Inflammatory macrophage treated with lipopolysaccharide for 1 hour (primary cell): Measurements from ENCODE around the gene MAPKAPK3.

Source experiments
- DNase-seq, 2 donors: peaks; one replicate each; pipeline ENCODE4 v3.0.0-alpha.2; 2020 to 2022

MAPKAPK3 gene

DNA sequence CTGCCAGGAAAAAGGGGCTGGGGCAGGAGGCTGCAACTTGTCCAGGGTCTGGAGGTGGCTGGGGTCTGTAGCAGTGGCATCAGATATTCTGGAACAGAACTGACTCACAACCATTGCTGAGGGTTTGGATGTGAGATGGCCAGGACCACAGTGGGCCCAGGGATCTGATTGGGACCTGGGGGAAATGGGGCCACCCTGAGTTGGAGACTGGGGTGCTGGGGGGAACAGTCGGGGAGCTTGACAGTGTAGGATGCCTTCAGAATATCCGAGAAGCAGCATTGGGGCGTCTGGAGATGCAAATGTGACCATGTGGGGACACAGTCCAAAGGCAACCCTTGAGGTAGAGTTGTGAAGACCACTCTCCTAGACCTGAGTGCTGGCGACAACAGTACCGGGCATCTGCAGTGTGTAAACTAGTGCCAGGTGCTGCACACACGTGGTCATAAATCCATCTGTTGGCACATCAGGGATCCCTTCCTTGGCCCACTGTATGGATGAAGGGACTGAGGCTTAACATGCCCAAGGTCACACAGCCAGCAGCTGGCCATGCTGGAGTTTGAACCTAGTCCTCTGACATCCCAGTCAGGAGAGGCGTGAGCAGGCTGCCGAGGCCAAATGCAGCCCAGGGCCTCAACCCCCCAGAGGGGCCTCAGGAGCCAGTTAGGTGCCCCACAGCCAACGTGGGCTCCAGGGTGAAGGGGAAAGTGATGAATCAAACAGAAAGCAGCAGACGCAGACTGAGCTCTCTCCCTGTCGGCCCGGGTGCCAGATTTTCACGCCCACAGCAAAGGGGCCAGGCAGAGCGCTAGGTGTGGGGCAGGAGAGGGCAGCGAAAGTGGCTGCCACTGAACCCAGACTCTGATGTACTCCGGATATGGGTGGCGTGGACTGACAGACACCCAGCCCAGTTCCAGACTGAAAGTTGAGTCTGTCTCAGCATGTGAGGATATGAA, 28.9 kb upstream of the MAPKAPK3 start:
- DNase-seq, result no peak

DNA sequence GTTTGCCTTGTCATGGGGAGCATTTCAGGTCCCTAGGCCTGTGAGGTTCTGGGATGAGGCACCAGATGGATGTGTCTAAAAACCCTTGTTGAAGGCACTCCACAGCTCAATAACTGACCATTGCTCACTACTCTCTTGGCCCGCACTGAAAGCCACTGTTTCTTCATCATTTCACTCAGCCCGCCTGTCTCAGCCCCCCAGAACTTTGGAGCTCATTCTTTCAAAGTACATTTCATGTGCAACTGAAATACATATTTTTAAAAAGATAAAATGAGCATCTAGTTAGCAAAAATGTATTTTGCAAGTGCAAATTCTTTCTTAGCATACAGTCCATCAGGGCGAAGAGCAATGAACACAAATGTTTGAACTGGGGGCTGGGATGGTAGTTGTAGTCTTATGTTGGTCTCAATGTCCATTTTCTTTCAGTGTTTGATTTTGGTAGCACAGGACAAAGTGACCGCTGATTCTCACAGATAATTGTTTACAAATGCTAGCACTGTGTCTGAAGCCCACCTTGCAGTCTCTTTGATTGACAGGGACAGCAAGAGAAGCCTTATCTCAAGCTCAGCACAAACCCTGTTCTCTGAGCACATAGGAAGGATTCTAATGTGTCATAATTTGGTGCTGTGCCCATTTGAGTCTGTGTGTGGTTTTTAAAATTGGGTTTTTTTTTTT, 28.1 kb upstream of the MAPKAPK3 start:
- DNase-seq, result no peak

DNA sequence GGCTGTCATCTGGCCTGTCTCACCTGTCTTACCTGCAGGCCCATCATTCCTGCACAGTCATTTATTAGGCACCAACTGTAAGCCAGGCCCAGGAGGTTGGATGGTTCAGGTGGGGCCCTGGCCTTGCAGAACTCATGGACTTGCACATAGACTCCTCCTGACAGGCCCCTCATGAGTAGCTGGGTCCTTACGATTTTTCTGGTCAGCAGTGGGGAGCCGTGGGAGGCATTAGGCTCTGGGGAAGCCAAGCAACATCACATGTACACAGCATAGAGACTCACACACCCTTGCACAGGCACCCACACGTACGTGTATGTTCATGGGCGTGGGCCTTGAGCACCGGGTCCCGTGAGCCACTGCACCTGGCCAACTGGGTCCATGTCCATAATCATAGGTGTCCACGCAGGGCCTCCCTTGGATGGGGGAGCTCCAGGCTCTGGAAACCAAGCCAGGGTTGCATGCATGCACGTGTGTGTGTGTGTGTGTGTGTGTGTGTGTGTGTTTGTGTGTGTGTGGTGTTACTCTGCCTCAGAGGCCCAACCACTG, 25.7 kb upstream of the MAPKAPK3 start:
- peak in 1 of 2 donors; percentile 71 for DNase-seq

DNA sequence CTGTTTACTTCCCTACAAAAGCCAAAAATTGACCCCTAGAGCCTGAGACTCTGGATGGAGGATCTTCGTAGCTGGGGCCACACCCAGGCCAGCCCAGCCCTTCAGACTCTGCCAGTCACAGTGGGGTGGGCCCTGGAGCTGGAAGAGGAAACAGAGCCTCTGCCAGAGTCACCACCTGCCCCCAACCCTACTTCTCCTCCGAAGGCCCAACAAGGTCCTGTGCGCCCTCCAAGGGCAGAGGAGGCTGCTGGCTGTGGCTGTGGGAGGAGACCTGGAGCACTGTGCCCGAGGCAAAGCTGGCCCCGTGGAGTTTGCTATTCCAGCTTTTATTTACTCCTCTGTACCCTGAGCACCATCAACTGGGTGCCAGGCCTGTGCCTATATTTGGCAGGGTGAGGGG, 24.4 kb upstream of the MAPKAPK3 start:
- DNase-seq, result peak; percentile 42 to 50

DNA sequence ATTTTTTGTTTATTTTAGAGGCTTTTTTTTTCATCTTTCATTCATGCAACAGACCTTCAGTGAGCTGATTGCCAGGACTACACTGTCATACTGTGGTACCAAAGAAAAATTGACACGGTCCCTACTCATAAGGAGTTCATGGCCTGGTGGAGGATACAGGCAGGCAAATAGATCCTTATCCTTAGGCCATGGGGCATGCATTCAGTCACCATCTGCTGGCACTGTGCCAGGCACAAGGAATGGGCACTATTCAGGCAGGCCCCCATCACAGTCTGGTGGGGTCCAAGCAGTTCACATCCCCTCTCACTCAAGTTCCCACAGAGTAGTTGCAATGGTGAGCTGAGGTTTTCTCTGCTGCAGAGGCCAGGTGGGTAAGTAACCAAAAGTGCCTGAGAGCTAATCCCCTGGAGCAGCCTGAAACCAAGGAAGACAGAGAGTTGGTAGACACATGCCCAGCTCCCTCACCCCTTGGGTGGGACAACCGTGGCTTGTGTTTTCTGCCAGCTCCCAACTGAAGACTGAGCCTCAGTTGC, 22.6 kb upstream of the MAPKAPK3 start:
- no peak for DNase-seq

DNA sequence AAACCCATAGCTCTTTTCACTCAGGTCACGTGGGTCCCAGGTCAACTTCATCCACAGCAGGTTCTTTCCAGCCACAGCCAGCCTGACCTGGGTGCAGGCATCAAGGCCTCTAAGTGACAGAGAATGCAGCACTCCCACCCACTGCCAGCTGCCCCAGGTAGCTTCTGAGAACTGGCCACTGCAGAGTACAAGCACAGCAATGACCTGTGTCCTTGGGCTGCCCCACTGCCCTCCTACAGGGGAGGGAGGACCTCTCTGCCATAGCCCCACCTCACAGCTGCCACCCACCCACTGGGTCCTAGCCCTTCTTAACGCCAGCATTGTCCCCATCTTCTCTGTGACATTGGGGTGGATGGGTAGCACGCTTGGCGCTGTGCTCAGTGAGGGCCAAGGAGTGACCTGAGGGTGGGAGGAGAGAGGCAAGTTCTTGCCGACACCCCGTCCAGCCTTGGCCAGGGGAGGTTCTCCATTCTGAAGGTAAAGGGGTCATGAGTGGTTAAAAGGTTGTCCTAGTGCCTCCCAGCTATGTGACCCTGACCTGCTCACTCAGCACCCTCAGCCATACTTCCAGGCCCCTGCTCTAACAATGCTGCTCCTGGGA, 17.7 kb upstream of the MAPKAPK3 start:
- DNase-seq, result no peak

DNA sequence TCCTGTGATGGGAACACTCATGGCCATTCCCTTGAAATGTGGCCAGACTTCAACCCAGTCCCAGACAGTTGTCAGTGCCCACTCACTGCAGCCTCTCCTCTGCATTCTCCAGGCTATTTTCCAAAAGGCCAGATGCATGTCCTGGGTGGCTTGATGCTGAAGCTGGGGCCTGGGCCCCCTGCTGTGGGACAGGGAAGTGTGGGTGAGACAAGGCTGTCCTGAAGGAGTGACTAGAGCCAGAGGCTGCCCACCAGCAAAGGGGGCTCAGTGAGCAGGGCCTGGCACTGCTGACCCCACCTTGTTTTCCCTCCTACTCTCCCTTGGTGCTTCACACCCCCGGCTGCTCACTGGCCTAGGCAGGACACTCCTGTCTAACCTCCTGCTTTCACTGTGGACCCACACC, 17.2 kb upstream of the MAPKAPK3 start:
- DNase-seq, result no peak

DNA sequence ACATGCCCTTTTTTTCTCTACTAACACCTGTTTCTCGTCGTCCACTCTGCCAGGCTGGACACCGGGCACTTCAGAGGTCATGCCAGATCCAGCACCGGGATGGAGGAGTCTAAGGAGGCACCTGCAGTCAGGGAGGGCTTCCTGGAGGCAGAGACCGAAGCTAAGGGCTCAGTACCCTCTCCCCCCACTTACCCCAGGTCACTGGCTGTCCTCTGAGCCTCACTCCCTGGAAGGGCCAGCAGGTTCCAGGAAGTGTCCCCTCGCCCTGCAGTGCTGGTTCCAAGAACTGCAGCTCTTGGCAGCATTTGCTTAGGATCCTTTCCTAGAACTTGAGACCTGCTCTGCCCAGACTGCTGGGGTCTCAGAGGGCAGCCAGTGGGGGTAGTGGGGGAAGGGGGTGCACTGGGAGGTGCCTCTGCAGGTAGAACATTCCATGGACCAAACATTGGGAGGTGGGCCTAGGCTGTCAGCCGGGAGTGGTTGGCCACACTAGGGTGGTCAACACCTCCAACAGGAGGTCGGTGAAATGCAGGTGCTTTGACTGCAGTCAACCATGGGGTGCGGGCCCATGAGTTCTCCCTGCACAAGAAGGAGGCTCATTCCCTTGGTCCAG, 16.7 kb upstream of the MAPKAPK3 start:
- DNase-seq, result no peak

DNA sequence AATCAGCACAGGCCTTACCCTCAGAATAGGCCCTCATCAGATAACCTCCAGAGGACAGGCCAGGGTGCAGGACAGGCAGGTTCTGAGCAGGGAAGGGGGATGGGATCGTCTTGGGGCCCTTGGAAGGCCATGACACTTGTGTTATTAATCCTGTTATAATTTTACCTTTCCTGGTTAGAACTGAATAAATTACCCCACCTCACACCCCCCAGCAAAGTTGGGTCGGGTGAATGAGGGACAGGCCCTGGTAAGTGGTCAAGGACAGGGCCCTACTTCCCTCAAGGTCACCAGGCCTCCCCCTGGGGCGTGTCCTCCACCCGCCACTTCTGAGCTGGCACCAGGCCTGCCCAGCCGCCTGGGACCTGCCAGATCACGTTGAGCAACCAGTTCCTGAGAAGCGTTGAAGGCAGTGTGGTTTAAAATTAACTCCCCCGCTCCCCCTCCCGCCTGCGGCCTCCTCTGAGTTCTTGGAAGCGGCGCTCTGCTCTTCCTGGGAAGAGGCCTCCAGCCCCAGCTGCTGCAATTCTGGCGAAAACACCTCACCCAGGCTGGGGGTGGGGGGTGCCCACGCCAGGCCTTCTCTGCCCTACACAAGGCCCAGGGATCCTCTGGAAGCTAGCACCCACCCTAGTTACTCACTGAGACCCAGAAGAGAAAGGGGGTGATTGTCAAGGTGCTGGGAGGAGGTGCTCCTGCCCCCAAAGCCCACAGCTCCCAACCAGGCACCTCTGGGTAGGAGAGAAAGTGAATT, 15.9 kb upstream of the MAPKAPK3 start:
- peak; percentile 93 to 97 for DNase-seq

DNA sequence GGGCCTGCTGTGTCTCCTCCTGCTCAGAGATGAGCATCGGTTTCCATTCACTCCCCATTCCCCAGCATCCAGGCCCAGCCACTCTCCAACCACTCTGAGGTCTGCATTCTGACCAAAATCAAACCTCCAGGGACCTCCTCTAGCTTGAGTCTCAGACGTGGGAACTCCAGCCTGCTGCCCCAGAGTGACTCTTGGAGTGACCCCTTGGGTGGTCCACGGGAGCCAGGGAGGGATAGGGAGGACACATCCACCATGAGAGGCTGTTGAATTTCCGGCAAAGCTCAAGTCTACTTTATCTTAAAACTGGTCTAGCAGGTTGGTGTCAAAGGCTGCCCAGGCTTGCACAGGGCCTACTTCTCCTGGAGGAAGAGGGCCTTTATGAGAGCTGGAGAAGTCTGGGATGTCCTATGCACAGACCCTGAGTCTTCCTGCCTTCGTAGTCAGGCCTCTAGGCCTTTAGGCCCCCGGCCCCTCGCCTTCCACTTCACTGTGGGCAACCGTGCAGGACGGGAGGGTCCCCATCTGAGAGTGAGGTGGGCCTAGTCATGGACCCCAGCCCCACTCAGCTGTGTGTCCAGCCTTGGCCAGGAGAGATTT, 14.3 kb upstream of the MAPKAPK3 start:
- no peak for DNase-seq

DNA sequence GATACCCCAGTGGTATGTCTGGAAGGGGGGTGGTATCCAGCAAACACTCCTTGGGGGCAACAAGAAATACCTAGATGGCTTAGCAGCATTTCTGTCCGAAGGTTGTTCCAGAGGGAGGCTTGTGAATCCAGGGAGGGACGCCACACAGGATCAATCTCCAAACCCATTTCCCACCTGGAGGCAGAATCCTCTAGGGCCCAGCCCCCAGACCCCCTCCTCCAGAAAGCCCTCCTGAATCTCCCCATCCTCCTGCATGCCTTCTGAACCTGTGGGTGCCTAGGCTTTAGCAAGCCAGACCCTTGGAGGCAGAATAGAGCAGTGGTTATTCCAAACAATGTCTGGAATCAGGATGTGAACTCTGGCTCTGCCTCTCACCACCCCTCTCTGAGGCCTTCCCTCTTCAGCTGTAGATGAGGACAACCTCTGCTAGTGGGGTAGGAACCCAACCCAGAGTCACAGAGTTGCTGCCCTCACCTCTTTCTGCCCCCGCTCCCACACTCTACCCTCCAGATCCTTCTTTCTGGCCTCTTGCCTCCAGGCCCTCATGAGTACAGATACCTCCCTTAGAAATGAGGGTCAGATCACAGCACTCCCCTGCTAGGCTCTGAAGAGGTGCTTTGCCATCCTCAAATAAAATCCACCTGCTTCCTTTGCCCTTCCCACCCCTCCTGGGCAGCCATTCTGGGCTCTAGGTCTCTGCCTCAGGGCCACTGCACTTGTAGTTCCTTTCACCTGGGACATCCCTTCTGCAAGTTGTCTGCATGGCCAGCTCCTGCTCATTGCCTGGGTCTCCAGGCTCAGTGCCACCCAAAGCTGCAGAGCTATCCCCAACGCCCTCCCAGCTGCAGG, 13.5 kb upstream of the MAPKAPK3 start:
- DNase-seq, result no peak

DNA sequence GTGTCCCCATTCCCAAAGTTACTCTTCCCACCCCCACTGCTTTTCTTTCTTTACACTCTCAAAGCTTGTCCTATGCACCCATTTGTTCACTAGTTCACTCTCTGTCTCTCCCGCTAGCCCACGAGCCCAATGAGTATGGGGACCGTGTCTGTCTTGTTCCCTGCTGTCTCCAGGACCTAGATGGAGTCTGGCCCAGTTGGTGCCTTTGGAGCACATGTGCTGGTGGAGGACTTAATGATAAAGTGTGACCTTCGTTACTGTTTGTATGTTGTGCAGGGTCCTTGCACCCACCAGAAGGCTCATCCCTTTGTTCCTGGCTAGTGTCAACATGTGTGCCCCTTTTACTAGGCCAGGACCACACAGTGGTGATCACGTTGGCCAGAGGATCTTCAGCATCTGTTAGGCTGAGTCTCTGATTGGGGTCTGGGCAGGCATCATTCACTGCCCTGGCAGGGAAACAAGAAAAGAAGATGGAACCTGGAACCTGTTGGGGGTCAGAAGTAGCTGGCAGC, 12.8 kb upstream of the MAPKAPK3 start:
- DNase-seq, result no peak

DNA sequence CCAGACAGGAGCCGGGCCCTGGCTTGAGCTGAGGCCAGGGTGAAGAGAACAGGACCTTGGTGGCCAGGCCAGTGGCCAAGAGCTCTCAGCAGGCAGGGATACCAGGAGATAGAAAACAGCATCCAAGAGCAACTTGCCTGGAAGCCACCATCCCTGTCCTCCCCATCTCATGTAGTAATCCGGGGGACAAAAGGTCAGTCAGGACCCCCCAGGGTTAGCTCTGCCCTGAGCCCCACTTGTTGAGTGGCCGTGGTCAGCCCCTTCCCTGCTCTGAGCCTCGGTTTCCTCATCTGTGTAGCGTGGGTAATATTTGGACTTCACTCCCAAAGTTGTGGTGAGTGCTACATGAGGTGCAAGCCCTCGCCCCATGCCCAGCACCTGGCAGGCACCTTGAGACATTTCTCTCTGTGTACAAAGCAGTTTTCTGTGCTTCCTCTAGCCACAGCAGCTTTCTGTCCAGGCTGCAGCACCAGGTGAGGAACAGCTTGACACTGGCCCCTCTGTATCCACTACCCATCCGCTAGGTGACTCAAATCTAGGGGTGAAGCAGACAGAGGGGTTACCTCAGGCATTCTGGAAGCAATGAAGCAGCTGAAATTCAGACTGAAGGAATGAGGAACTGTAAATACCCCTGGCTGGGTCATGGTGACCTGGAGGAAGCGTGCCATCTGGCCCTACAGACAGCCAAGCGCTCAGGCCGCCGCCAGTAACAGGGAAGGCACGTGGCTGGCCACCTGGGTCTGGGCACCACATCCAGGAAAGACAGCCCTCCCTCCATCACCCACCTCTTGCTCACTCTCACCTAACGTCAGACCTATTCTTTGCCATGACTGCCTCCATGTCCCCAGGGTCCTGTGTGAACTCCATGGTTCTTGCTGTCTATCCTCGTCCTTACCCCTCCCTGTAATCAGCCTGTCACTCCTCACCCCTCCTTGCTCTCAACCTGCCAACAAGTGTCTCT, 12.0 kb upstream of the MAPKAPK3 start:
- DNase-seq, result peak in 1 of 2 donors; percentile 30

DNA sequence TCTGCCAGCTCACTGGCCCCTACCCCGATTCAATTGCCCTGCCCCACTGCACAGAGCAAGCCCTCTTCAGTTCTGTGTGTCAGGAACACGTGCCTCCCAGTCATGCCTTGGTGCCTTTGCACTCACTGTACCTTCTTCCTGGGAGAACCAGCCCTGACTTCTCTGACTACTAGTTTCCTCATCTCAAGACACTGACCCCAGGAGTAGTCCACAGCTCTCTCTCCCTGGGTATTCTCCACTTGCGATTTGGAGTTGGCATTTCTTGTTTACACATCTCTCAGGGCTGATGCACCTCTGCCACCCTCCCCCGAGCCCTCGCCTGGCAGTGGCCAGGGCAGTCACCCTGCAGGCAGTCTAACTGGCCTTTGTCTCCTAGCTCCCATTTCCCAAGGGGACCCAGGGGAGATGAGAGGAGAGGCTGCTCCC, 11.0 kb upstream of the MAPKAPK3 start:
- DNase-seq, result peak; percentile 33 to 66

DNA sequence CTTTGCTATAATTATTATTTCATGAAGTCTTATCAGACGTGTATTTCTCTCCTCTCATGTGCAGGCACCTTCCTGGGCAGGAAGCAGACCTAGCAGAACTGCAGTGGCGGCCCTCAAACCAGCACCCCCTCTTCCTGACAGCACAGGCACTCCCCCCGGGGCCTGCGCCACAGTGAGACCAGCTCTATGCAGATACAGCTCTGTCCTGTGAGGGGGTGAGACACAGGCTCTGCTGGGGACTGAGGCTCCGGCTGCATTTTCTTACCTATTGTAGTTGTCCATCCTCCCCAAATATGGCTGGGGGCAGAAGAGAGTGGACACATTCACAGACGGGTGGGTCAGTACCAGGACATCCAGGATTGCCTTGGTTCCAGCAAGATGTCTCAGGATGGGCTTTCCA, 10.4 kb upstream of the MAPKAPK3 start:
- no peak for DNase-seq

DNA sequence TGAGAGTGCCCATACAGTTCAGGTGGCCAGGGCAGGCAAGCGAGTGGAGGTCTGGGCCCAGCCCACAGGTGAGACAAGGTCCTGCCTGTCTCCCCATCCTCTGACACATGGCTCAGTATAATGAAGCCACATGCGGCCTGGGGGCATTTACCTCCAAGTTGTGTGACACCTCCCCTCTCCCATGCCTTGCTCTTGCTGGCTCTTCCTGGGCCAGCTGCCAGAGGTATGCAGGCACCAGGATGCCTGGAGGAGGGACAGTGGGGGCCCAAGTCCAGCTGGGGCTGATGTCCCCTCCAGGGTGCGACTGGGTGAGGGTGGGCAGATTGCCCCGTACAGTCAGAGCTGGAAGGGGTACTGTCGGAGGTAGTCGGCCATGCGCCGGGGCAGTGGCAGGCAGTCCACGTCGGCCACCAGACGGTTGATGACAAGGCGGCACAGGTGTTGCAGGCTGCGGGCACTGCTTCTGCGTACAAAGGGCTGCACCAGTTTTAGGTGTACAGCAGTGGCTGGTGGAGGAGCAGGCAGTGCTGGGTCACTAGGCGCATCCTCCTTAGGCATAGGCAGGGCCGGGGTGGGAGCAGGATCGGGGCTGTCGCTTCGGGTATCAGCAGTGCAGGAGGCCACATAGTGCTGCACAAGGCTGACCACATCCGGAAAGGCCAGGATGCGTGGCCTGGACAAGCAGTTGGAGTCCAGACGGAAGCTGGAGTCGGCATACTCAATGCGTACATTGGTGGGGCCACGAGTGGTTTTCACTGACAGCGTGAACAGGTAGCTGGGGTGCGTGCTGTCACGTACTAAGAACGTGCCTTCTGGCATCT, 9.5 kb upstream of the MAPKAPK3 start:
- DNase-seq, result no peak

DNA sequence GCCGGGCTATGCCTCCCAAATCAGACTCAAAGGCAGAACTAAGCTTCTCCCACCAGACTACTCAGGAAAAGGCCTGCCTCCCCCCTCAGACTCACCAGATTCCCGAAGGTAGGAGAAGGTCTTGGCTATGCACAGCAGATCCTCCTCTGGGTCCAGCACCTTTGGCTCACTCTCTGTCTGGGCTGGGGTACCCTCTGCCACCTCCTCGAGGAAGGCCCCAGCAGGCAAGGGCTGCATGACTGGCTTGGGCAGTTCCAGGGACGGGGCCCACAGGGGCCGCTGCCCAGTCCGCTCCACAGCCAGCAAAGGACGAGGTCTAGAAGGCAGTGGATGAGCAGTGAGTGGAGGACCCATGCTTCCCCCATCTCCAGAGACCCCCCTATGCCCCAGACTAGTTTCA, 8.7 kb upstream of the MAPKAPK3 start:
- DNase-seq, result no peak
